ENCODE results near the gene UPK3BL2. TPM values are rescaled to one million over a fixed set of nuclear protein-coding genes. Genes with fewer than 3 reads are reported as not detected.
A peak's percentile ranks its signal among the peaks of the same experiment; 100 is the strongest.

Gene UPK3BL2
- total and polyA plus RNA-seq, 2 of the 13 experiments (the other 11 are each of a cell fraction or from before 2014, with no cell fraction given) = 2.4 to 8.9 TPM

GRCh38 chr7:102572261-102573239, 29.1 kb upstream of the UPK3BL2 start, which contains the start of gene POLR2J3 (continued):
- 0 out of 2 replicates have a peak, but pooled peaks have one; percentile 47 for TF ChIP-seq ZSCAN12 (CRISPR knock-in tag; IDR thresholded peaks at IDR 0.05)
- TF ChIP-seq ZNF792 (CRISPR knock-in tag; IDR thresholded peaks at IDR 0.05) = 0 out of 2 replicates have a peak, but pooled peaks have one; percentile 76
- TF ChIP-seq KAT8 (CRISPR knock-in tag; IDR thresholded peaks at IDR 0.05) = peak; percentile 95
- TF ChIP-seq KMT2A (CRISPR knock-in tag; IDR thresholded peaks at IDR 0.05) = peak; percentile 86
- TF ChIP-seq KDM5A (IDR thresholded peaks at IDR 0.05; ENCODE audit: borderline replicate concordance, low read length) = peak; percentile 87; the same call in 1 of the 2 replicates
- TF ChIP-seq MXD3 (CRISPR knock-in tag; IDR thresholded peaks at IDR 0.05) = peak; percentile 75
- peak; percentile 70; the same call in 1 of the 2 replicates for TF ChIP-seq ZKSCAN8 (CRISPR knock-in tag; IDR thresholded peaks at IDR 0.05; ENCODE audit: borderline replicate concordance)
- TF ChIP-seq ZSCAN9 (CRISPR knock-in tag; IDR thresholded peaks at IDR 0.05; ENCODE audit: borderline replicate concordance) = peak; percentile 64
- TF ChIP-seq ZBTB14 (CRISPR knock-in tag; IDR thresholded peaks at IDR 0.05) = 0 out of 2 replicates have a peak, but pooled peaks have one; percentile 31
- TF ChIP-seq FOXP4 (CRISPR knock-in tag; IDR thresholded peaks at IDR 0.05) = peak; percentile 54; the same call in 1 of the 2 replicates
- 0 out of 2 replicates have a peak, but pooled peaks have one; percentile 39 for TF ChIP-seq ZNF275 (CRISPR knock-in tag; IDR thresholded peaks at IDR 0.05; ENCODE audit: borderline replicate concordance)
- TF ChIP-seq DMAP1 (CRISPR knock-in tag; IDR thresholded peaks at IDR 0.05) = peak; percentile 83; the same call in 1 of the 2 replicates
- TF ChIP-seq SOX5 (CRISPR knock-in tag; IDR thresholded peaks at IDR 0.05; ENCODE audit: borderline replicate concordance) = peak; percentile 48
- peak; percentile 67 for TF ChIP-seq RXRB (CRISPR knock-in tag; IDR thresholded peaks at IDR 0.05; ENCODE audit: borderline replicate concordance)
- peak; percentile 72 for TF ChIP-seq MXD4 (CRISPR knock-in tag; IDR thresholded peaks at IDR 0.05)
- TF ChIP-seq HMG20B (CRISPR knock-in tag; conservative IDR thresholded peaks at IDR 0.05) = 0 out of 2 replicates have a peak, but pooled peaks have one; percentile 32
- TF ChIP-seq BCL6 (CRISPR knock-in tag; IDR thresholded peaks at IDR 0.05) = peak; percentile 35; the same call in 1 of the 2 replicates
- TF ChIP-seq HOMEZ (CRISPR knock-in tag; IDR thresholded peaks at IDR 0.05; ENCODE audit: low read depth) = peak; percentile 46; the same call in 1 of the 2 replicates
- TF ChIP-seq KDM4B (CRISPR knock-in tag; IDR thresholded peaks at IDR 0.05) = peak; percentile 69; the same call in 1 of the 2 replicates
- TF ChIP-seq FOSL2 (CRISPR knock-in tag; IDR thresholded peaks at IDR 0.05) = peak; percentile 39; the same call in 1 of the 2 replicates

Data from HepG2 (cell line).